Measurements from ENCODE around the gene PIH1D1. TPM values are rescaled to one million over a fixed set of nuclear protein-coding genes. Genes with fewer than 3 reads are reported as not detected.

PIH1D1 gene
- total and polyA plus RNA-seq, 2 of the 8 experiments (the other 6 are each of a cell fraction or from before 2014, with no cell fraction given), result 146 to 195 TPM

GRCh38 chr19:49407482-49408015 lies 44.1 kb downstream of the PIH1D1 start (continued):
- no peak for TF ChIP-seq HDAC2 (IDR thresholded peaks at IDR 0.05; ENCODE audit: borderline replicate concordance in 1 of 2, low read depth in 2 of 2, low read length in 2 of 2)
- TF ChIP-seq BRCA1 (IDR thresholded peaks at IDR 0.05; ENCODE audit: low read depth, low read length), result no peak
- TF ChIP-seq RAD21 (IDR thresholded peaks at IDR 0.05 in 1 of 2, conservative IDR thresholded peaks at IDR 0.05 in 1 of 2; ENCODE audit: low read depth in 2 of 2, low read length in 2 of 2), result no peak
- no peak for TF ChIP-seq SUZ12 (IDR thresholded peaks at IDR 0.05; ENCODE audit: low read length)

All from H1 (cell line).